GM19240 (cell line): ENCODE results near the gene CLMN.

Experiments used
- DNase-seq: peaks from one replicate; pipeline ENCODE4 v3.0.0; 2011; ENCODE audit warnings: low spot score; ENCODE audit not compliant: insufficient read length

Gene CLMN

DNA sequence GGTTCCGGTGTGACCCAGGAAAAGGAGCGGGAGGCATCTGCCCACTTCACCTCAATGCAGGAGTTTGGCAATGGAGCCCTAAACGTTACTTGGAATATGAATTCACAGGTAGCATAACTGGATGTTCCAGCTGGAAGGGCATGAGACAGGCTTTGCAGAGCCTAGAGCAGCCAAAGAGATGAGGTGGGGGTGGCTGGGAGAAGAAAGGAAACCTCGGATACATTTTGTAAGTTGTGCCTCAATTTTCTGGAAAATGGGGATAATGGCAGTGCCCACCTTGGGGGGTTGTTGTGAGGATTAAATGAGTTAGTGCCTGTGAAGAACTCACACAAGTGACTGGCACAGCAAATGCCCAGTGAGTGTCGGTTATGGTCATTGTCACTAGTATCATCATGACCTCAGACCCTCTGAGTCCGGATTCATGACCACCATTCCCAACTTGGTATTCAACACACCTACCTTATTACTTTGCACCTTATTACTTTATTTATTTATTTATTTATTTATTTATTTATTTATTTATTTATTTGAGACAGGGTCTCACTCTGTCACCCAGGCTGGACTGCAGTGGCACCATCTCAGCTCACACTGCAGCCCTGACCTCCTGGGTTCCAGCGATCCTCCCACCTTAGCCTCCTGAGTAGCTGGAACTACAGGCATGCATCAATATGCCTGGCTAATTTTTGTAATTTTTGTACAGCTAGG, 56.0 kb downstream of the CLMN start:
- no peak for DNase-seq

DNA sequence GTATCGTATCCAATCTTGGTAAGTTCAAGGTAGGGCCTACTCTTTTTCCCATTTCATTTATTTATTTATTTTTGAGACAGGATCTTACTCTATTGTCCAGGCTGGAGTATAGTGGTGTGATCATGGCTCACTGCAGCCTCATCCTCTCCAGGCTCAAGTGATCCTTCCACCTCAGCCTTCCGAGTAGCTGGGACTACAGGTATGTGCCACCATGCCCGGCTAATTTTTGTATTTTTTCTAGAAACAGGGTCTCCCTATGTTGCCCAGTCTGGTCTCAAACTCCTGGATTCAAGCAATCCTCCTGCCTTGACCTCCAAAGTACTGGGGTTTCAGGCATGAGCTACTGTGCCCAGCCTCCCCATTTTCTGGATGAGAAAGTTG, 57.2 kb downstream of the CLMN start:
- DNase-seq, result no peak

DNA sequence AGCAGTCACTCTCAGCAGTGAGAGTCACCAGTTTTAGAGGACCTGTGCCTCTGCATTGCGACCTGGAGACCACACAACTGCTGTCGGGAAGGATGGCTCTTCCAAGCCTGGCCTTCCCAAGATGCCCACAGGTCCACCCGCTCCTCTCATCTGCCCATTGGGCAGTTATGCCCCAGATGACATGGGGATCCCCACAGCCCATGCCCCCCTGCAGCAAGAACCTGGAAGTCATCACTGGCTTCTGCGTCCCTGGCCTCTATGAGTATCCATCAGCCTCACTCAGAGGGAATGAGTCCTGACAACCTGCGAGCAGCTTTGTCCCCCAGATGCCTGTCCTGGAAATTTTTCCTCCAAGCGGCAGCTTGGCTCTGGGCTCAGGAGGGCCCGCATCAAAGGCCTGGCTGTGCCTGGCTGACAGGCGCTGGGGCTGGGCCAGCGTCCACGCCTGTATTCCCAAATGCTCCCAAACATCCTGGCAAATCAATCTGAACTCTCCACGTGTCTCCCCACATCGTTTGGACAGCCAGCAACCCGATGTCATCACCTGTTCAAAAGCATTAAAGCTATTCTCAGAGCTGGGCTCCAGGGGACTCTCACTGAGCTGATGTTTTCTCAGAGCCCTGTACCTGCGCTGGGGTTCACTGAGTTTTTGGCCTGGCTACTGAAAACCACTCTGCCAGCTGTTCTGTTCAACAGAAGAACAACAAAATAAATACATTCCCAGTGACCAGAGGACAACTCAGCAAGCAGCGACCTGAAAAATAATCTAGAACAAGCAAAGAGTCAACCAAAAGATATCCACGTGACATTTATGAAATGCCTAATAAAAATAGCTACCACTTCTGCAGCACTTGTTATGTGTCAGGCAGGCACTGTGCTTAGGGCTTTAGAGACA, 57.8 kb downstream of the CLMN start:
- no peak for DNase-seq

DNA sequence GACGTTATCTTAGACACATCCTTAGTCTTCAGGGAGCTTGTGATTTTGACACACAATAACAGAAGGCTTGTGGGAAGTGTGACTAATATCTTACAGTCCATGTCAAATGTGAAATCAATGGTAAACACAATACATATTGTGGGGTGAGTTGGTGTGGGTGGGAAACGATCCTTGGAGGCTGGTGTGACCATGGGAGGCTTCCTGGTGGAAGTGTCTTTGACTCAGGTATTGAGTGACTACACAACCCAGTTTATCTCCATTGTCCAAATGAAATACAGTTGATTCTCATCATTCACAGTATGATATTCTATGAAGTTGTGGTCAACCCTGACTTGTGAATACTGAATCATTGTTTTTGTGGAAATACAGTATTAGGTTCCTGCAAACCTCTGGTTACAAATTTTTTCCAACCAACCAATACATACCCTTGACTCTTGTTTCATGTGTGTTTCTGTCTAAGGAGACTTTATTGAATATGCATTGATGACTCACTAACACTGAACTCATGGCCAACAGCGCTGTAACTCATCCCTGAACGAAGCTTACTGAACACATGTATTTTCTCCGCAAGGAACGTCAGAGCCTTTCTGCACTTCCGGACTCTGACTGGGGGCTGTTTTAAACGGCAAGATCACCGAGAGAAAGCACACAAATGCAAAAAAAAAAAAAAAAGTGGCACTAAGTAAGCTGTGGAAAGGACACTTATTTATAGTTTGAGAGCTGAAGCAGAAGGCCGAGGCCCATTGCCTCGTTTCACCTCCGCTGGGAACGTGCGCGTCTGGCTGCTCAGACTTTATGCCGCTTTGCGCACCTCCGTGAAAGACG, 59.0 kb downstream of the CLMN start:
- no peak for DNase-seq

DNA sequence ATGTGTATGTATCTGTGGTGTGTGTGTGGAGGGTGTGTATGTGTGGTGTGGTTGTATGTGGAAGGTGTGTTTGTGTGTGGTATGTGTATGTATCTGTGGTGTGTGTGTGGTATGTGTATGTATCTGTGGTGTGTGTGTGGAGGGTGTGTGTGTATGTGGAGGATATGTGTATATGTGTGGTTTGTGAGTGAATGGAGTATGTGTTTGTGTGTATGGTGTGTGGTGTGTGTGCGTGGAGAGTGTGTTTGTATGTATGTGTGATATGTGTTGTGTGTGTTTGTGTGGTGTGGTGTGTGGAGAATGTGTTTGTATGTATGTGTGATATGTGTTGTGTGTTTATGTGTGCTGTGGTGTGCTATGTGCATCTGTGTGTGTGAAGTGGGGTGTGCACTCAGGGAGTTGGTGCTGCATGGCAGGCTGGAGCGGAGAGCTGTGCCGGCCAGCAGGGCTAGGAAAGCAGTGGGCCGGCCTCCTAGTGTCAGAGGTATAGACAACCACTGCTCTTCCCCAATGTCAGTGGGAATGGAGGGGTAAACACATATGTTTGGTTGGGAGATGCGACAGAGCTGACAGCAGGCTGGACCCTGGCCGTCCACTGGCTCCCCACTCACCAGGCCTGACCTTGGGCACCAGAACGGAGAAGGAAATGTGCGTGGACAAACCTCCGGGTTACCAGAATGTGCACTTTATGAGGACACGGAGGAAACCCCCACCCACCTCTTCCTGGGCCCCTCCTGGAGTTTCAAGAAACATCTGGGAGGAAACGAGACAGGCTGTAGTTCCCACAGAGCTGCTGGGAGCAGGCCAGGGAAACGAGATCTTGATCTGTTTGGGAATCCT, 60.7 kb downstream of the CLMN start:
- no peak for DNase-seq

DNA sequence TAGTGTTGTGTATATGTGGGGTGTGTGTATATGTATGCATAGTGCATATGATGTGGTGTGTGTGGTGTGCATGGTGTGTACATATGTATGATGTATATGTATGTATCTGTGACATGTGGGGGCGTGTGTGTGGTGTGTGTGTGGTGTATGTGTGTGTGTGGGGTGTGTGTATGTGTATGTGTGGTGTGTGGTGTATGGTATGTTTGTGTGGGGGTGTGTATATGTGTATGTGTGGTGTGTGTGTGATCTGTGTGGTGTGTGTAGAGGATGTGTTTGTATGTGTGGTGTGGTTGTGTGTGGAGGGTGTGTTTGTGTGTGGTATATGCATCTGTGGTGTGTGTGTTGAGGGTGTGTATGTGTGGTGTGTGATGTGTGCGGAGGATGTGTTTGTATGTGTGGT, 61.6 kb downstream of the CLMN start:
- no peak for DNase-seq

DNA sequence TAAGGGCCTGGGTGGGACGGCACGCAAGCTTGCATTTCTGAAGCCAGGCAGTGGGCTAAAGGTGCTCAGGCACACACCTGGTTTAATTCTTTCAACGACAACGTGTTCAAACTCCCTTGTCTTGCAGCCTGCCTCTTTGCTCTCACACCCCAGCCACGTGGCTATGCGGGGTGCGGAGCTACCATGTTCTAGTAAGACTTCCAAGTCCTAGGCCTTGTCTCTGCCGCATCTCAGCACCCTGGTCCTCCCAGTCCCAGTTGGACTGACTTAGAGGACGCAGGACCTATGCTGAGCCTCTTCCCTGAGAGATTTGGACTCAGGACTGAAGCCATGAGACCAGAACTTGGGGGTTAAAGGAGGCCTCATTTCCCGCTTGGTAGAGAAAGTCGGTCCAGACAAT, 62.2 kb downstream of the CLMN start:
- no peak for DNase-seq

DNA sequence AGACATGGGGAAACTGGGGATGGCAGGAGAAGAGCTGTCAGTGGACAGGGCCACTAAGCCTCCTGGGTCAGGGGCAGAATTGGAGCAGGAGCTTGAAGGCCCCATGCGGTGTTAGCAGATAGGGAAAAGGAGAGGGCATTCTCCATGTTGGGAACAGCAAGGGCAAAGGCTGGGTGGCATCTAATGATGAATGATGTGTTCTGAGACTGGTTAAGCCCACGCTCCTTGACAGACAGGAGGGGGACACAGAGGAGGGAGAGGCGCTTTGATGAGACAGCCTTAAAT, 63.0 kb downstream of the CLMN start:
- no peak for DNase-seq

DNA sequence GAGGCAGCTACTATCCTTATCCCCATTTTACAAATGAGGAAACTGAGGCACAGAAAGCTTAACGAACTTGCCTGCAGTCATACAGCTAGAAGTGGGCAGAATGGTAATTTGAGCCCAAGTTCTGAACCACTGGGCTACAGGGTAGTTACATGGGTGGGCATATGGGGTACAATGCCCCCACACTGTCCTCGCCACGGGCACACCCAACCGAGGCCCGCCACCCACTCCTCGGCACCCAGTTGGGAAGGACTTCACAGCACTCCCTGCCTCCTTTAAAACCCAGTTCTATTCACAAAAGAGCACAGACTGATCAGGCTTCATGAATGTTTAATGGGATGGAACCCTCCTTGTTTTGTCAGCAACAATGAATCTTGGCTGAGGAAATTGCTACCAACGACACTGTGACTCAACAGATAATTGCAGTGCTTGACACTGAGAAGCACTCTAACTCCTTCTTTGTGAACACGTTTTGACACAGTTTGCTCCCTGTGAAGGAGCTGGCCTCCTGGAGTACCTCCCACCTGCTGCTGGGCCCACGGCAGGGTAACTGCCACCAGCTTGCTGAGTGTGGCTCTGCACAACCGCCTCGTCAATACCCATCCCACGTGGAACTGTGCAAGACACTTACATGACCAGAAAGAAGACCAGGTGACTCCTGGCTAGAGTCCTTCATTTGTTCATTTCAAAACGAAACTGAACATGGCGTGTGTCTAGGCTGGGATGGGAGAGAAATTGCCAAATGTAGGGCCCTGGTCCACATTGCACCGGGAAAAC, 63.5 kb downstream of the CLMN start:
- no peak for DNase-seq

DNA sequence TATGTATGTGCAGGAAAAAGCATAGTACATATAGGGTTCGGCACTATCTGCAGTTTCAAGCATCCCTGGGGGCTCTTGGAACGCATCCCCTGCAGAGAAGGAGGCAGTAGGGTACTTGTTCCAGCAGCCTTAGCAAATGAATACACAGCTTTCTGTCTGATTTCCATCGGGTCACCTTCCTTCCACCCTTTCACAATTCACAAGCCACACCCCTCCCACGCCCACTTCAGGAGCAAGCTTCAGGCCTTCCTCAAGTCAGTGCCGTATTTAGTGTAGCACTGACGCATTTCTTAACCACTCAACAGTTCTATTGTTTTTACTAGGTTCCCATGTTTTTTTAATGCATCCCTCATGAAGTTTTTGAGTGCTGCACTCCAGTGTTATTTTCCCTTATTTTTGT, 64.2 kb downstream of the CLMN start:
- DNase-seq, result no peak

DNA sequence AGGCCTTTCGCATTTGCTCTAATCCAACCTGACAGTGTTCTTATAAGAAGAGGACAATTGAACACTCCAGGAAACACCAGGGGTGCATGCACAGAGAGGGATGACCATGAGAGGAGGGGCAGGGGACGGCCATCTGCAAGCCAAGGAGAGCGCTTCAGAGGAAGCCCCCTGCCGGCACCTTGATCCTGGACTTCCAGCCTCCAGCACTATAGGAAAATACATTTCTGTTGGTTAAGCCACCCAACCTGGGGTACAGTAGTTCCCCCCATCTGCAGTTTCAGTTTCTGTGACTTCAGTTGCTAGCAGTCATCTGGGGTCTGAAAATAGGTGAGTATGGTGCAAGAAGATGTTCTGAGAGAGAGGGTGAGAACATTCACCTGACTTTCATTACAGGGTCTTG, 64.7 kb downstream of the CLMN start:
- DNase-seq, result peak; percentile 25

DNA sequence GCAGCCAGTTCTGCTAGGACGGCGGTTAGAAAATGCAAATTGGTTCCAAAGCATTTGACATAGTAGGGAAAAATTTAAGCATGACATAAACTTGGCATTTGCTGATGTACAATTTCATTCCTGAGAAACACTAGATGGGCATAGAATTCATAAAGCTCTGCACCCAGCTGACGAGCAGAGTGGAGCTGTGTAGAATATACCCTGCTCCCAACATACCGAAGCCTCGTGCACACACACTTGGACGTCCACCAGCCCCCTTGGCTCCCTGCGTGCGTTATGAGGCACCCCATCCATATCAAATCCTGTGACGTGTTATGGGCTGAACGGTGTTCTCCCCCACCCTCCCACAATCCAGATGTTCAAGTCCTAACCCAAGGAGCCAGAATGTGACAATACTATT, 65.4 kb downstream of the CLMN start:
- no peak for DNase-seq

DNA sequence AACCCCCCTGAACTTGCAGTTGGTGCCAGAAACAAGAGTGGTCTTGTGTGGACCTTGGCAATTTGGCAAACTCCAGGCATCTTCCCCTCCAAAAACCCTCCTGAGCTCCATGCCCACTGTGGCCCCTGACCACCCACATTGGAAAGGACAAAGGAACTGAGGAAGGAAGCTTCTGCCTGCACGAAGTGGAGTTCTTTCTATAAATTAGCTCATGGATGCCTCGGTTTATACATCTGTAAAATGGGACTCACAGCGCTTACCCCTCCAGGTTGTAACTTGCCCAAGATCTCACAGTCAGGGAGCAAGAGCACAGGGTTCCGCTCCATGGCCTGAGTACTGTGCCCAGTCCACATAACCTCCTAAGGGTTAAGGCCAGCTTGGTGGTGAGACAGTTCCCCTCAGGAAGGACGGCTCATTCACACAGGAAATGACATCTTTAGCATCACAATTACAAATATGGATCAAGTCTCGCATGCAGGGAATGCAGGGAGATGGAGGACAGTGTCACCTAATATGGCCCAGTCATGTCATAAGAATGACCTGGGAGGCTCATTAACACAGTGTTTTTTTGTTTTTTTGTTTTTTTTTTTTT, 66.6 kb downstream of the CLMN start:
- no peak for DNase-seq

DNA sequence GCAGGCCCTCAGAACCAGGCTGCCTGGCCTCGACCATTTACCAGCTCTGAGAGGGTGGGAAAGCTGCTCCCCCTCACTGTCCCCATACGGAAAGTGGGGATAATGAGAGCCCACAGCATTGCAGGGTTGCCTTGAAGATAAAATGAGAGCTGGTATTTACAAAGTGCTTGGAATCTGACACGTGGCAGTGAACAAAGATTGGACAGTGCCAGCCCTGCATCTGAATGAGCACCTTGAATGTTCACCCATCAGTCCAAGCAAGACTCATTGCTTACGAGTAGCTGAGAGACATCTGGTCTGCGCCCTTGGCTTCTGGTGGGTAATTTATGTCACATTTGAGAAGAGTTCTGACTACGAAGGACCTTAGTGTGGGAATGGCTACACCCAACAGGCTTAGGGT, 67.5 kb downstream of the CLMN start:
- no peak for DNase-seq

DNA sequence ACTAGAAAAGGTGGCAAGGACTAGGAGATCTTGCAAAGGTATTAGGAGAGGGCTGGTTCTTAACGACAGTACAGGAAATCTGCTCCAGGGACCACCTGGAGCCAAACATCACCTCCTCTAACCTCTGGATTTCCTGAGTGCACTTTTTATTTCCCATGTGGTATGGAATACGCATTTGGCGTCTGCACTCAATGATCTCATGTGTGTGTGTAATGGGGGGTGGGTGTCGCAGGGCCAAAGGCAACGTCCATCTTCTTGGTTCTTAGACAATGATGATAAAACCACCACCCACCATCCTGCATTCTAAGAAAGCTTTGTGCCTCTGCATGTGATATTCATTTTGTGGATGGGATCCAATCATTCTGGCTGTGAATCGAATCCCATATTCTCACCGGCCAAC, 68.8 kb downstream of the CLMN start:
- DNase-seq, result no peak

DNA sequence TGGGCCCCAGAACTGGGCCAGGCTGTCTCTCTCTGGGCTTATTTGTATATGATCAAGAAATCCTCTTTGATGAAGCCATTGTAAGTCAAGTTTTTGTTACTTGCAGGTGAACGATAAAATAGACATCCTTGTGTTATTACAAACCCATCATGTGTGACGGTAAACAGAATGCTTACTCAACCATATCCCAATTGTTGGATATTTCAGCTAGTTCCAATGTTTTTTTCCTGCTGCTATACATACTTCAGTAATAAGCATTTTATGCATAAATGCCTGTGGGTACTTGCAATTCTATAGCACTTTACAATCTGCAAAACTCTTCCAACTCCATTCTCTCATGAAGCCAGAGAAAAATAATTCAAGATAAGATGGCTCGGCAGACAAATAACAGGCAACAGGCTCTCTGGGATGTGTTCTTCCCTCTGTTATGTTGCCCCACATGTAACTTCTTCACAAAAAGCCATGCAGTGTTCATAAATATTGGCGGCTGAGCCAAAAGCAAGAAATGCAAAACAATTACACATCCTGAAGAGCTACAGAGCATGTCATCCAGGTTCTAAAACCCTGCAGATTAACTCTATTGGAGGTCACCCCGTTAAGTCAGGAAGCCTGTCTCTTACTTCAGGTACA, 69.5 kb downstream of the CLMN start:
- DNase-seq, result no peak

DNA sequence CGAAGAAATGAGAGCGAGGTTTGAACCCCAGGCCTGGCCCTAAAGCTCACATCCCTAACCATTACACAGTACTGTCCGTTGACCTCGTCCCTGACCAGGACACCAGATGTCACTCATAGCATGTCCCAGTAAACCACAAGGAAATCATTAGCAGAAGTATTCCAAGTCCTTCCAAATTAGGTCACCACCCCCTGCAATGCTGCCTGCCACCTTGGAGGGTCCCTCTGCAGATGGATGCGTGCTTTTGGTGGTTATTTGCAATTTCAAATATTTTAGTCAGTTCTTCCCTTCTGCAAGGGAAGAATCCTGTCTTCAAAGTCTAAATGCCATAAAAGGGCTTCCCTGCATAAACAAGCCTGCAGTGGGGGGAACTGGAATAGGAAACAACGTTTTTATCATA, 71.3 kb downstream of the CLMN start:
- no peak for DNase-seq

DNA sequence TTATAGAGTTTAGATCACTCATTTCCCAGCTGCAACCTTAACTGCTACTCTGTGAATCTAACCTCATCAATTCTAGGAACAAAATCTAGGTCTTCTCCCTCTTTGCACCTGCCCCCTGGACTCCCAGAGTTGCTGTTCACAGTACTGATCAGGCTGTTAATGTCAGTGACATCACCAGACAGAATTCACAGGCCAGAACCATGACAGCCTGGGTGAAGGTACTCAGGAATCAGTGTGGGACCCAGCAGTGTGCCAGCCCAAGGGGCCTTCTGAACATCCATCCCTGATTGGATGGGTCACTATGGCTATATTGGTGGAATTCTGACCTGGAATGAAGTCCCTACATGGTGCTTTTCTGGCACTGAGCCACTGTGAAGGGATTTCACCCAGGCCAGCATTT, 72.8 kb downstream of the CLMN start:
- DNase-seq, result no peak

DNA sequence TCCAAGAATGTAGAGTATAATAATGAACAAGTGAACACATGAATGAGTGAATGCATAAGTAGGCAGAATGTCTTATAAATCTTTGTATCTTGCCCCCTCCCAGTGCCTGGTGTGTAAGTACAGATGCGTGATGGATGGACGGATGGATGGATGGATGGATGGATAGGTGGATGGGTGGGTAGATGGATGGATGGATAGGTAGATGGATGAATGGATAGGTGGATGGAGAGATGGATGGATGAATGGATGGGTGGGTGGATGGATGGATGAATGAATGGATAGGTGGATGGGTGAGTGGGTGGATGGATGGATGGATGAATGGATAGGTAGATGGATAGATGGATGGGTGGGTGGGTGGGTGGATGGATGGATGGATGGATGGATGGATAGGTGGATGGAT, 74.4 kb downstream of the CLMN start:
- no peak for DNase-seq

DNA sequence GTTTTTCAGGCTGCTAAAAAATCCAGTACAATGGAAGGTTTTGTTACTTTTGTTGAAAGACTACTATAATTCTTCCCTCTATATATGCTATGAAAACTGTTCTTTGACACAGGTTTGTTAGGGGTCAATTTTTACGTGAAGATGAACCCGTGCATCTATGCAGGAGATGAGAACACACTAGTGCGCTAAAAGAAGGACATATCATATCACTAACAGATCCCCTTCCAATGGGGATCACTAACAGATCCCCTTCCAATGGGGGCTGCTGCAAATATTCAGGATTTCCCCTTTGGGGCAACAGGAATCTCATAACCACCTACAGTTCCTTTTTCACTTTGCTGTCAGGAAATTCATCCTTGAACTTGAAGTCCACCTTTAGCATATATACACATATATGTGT, 75.1 kb downstream of the CLMN start:
- no peak for DNase-seq
